Measurements from ENCODE around the gene DEDD. TPM values are rescaled to one million over a fixed set of nuclear protein-coding genes. Genes with fewer than 3 reads are reported as not detected.

Gene DEDD
- total and polyA plus RNA-seq, 2 of the 4 experiments (the other 2 are of a cell fraction), result 40.2 to 47.9 TPM

DNA sequence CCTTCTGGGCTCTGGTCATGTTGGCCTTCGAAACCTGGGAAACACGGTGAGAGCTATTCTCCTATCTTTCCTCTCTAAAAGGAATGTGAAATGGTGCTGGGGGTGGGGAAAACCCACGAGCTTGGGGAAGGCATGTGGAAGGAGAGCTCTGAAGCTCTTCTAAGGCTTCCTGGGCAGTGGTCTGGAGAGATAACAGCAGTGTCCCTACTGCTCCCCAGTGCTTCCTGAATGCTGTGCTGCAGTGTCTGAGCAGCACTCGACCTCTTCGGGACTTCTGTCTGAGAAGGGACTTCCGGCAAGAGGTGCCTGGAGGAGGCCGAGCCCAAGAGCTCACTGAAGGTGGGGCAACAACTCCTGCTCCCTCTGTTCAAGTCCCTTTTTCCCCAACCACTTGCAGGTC, 29.6 kb upstream of the DEDD start:
- H2AK9ac ChIP-seq (replicated peaks; ENCODE audit: low read depth, low read length, poor library complexity), result no peak overlapping the region
- no peak overlapping the region for H3K4me3 ChIP-seq (ENCODE audit: insufficient read depth, low read depth, low read length)
- H3K9me1 ChIP-seq (ENCODE audit: insufficient read depth, low read length), result peaks cover 9% of the 10 kb centered on the region
- in situ Hi-C loops (cut with MboI; ENCODE audit: low sequenced_read_pairs), result no loop called here
- no peak overlapping the region for H4K8ac ChIP-seq (ENCODE audit: low read depth in 2 of 2, low read length in 2 of 2)
- no peaks in the 10 kb centered on the region for H3K27me3 ChIP-seq (ENCODE audit: control insufficient read depth, insufficient read depth, low read length)
- no peak overlapping the region for H3K18ac ChIP-seq (ENCODE audit: low read depth, low read length)
- H3K4me2 ChIP-seq (ENCODE audit: low read depth, low read length), result no peak overlapping the region
- H4K20me1 ChIP-seq (ENCODE audit: insufficient read depth, low read length), result no peaks in the 10 kb centered on the region
- no peak for ATAC-seq (ENCODE audit: low read depth)
- TF ChIP-seq RCOR1 (IDR thresholded peaks at IDR 0.05; ENCODE audit: insufficient replicate concordance, low read length) (no peak), POLR2A (IDR thresholded peaks at IDR 0.05; ENCODE audit: low read depth, low read length) (no peak)
- no peak overlapping the region for H3K14ac ChIP-seq (replicated peaks; ENCODE audit: low read depth, low read length)
- ChIA-PET POLR2A (ENCODE audit: unreplicated experiment) (no interaction called here), CTCF (no interaction called here)
- intact Hi-C loops (cut with micrococcal nuclease), result no loop called here
- no peak overlapping the region for H3K4ac ChIP-seq (ENCODE audit: low read depth, low read length)
- H2BK20ac ChIP-seq (ENCODE audit: low read depth, low read length), result no peak overlapping the region
- H4K91ac ChIP-seq (ENCODE audit: insufficient read depth, low read depth, low read length), result no peak overlapping the region
- no peak overlapping the region for H4K5ac ChIP-seq (ENCODE audit: low read depth, low read length)
- 88% methylated on average over 4 of the region's 7 CpGs; no CpG with 5 or more reads in 1 of the 2 experiments for WGBS, 2 experiments (ENCODE audit: extremely low coverage in 2 of 2, insufficient read length in 1 of 2)
- DNase-seq, result no peak
- no peak overlapping the region for H3K56ac ChIP-seq (ENCODE audit: extremely low read depth, insufficient read depth, low read length)
- H2BK120ac ChIP-seq (ENCODE audit: low read depth, low read length), result no peak overlapping the region
- peaks cover 16 to 34% of the 10 kb centered on the region in 2 experiments for H3K79me1 ChIP-seq (ENCODE audit: low read depth in 1 of 2, low read length in 2 of 2)
- H3K9ac ChIP-seq (ENCODE audit: low read depth, low read length), result no peak overlapping the region
- H3K27ac ChIP-seq (ENCODE audit: insufficient read depth, low read length), result no peak overlapping the region
- H2AFZ ChIP-seq (replicated peaks; ENCODE audit: low read length, poor library complexity), result no peak overlapping the region
- dilution Hi-C loops (cut with HindIII; ENCODE audit: low sequenced_read_pairs, unreplicated experiment), result no loop called here
- no peak overlapping the region for H2AK5ac ChIP-seq (ENCODE audit: low read depth, low read length)
- H3K4me1 ChIP-seq (ENCODE audit: control insufficient read depth, insufficient read depth, low read length), result peaks cover 7% of the 10 kb centered on the region
- H2BK15ac ChIP-seq (ENCODE audit: low read depth, low read length), result no peak overlapping the region
- no peak overlapping the region for H2BK5ac ChIP-seq (ENCODE audit: low read depth, low read length, poor library complexity, severe bottlenecking)
- H3K23ac ChIP-seq (ENCODE audit: low read depth, low read length), result no peak overlapping the region
- peaks cover 33% of the 10 kb centered on the region for H3K36me3 ChIP-seq (ENCODE audit: control insufficient read depth, insufficient read depth, low read length)
- no peaks in the 10 kb centered on the region for H3K9me3 ChIP-seq (ENCODE audit: control insufficient read depth, insufficient read depth, low read length)
- no TSS peak for BruUV-seq (replicated peaks)
